Pancreas (tissue), 10 donors: Measurements from ENCODE around the gene ITPRIPL1. TPM values are rescaled to one million over a fixed set of nuclear protein-coding genes. Genes with fewer than 3 reads are reported as not detected.

Experiments used
- ATAC-seq, 4 donors: fragments of 200-7000 bp; cut with Tn5 transposase; one replicate each; pipeline versions ENCODE4 v1.8.0 to v1.9.1; 2020; ENCODE audit warnings: mild to moderate bottlenecking in 4 of 4, moderate library complexity in 4 of 4
- DNase-seq, 6 donors: peaks; one replicate each; pipeline ENCODE4 v3.0.0-alpha.2; 2020
- FAIRE-seq: peaks from 2 replicates; lab custom pipeline; 2012; peaks lifted over from hg19 to GRCh38; lab: Jason Lieb, UNC
- H3K27ac ChIP-seq, 4 donors: fragments of 200-600 bp; sonication (generic); 1 replicate in 3 of 4; 2 replicates in 1 of 4; pipeline versions ENCODE4 v1.5.0 to v1.8.0; 2020
- H3K27me3 ChIP-seq, 4 donors: fragments of 200-600 bp; one replicate each; pipeline ENCODE4 v1.8.0; 2021
- H3K36me3 ChIP-seq, 3 donors: fragments of 200-600 bp; sonication (generic) in 1 of 3; one replicate each; pipeline versions ENCODE4 v1.5.0 to v1.8.0; 2020 to 2021
- H3K4me1 ChIP-seq, 3 donors: fragments of 200-600 bp; one replicate each; pipeline ENCODE4 v1.8.0; 2021
- H3K4me3 ChIP-seq, 4 donors: fragments of 200-600 bp; sonication (generic) in 2 of 4; one replicate each; pipeline versions ENCODE4 v1.5.0 to v1.8.0; 2020 to 2021
- H3K9me3 ChIP-seq, 4 donors: fragments of 200-600 bp; one replicate each; pipeline ENCODE4 v1.8.0; 2021
- CTCF ChIP-seq, 4 donors: fragments of 200-600 bp; sonication (generic) in 3 of 4; IDR thresholded peaks; one replicate each; pipeline versions ENCODE4 v1.5.0 to v1.8.0; 2021; ENCODE audit warnings: antibody characterized with exemption in 4 of 4
- WGBS, 2 donors: extraction: QIAGEN DNeasy Blood & Tissue Kit; methylation state at CpG; one replicate each; pipeline ENCODE4 v1.1.7; 2013; 5-methylcytosine and 5-hydroxymethylcytosine counted together
- intact Hi-C, 3 donors: fragments of 100-400 bp; cut with DNase I; formaldehyde crosslinking; loops; one replicate each; pipeline versions ENCODE4 v1.11.1 to v1.14.2; 2022
- polyA plus RNA-seq, 2 donors: library from polyadenylated mRNA; stranded (reverse); fragments of 200-250 nt; gene quantifications; one replicate each; pipeline ENCODE4 v1.2.3, GENCODE V29; 2013
- total RNA-seq, 6 donors: library from RNA; stranded (reverse); fragmentation: NEBNext Ultra II Directional in 4 of 6; extraction: Animal tissue kit (Norgen Biotek cat#: 25700) in 4 of 6; gene quantifications; one replicate each; pipeline versions ENCODE4 v1.2.1 to v1.2.4, GENCODE V29; 2021 to 2023
- donor health status: healthy with polysubstance abuse.
- donor health status: DM: no; HTN: no; CAD: no; lungs with moderate emphysema.
- donor health status: DM: no; HTN: no; CAD: no.
- donor health status: control.
- donor health status: control.
- donor health status: Bipolar disorder and iron deficiency.
- donor health status: DM: yes; HTN: yes; CAD: no.
- donor health status: DM: no; HTN: no; CAD: no.
- donor health status: DM: no; HTN: no; CAD: no.
- donor health status: DM: yes; HTN: yes; CAD: no.

Gene ITPRIPL1
- total and polyA plus RNA-seq, 8 donors: 0.38 to 1.4 (median 0.54) TPM

- intact Hi-C loops: no loop called here
- peak in 1 of 6 donors; percentile 33 for DNase-seq
- H3K4me3 ChIP-seq: no peak overlapping the region
- H3K36me3 ChIP-seq: no peaks in the 10 kb centered on the region
- peak in 3 of 4 donors; percentile 71 to 88 (median 76) for ATAC-seq
- TF ChIP-seq CTCF (IDR thresholded peaks at IDR 0.05): peak in 1 of 4 donors; percentile 16
- H3K27me3 ChIP-seq: no peaks in the 10 kb centered on the region
- H3K27ac ChIP-seq: no peak overlapping the region
- no peaks in the 10 kb centered on the region for H3K4me1 ChIP-seq
- 51 to 71% methylated on average over 2 of the region's 2 CpGs for WGBS, 2 donors
- no peaks in the 10 kb centered on the region for H3K9me3 ChIP-seq
- no peak for FAIRE-seq
Measured at GRCh38 chr2:96359310-96359709, 34.2 kb downstream of the ITPRIPL1 start.

GRCh38 chr2:96359866-96360265, 34.7 kb downstream of the ITPRIPL1 start:
- FAIRE-seq (no peak), ATAC-seq (no peak), DNase-seq (no peak)
- no peak for TF ChIP-seq CTCF (IDR thresholded peaks at IDR 0.05)
- WGBS, 2 donors: 47 to 55% methylated on average over 1 of the region's 1 CpG
- H3K27me3 ChIP-seq: no peaks in the 10 kb centered on the region
- intact Hi-C loops: no loop called here
- no peaks in the 10 kb centered on the region for H3K9me3 ChIP-seq
- no peaks in the 10 kb centered on the region for H3K4me1 ChIP-seq
- no peak overlapping the region for H3K4me3 ChIP-seq
- H3K27ac ChIP-seq: no peak overlapping the region
- H3K36me3 ChIP-seq: no peaks in the 10 kb centered on the region

- H3K9me3 ChIP-seq: no peaks in the 10 kb centered on the region
- H3K4me3 ChIP-seq: no peak overlapping the region
- H3K36me3 ChIP-seq: no peaks in the 10 kb centered on the region
- ATAC-seq (no peak), DNase-seq (no peak), FAIRE-seq (no peak)
- no peaks in the 10 kb centered on the region for H3K4me1 ChIP-seq
- no peaks in the 10 kb centered on the region for H3K27me3 ChIP-seq
- intact Hi-C loops: no loop called here
- no peak for TF ChIP-seq CTCF (IDR thresholded peaks at IDR 0.05)
- WGBS, 2 donors: 83 to 85% methylated on average over 2 of the region's 2 CpGs
- H3K27ac ChIP-seq: no peak overlapping the region
Measured at GRCh38 chr2:96361751-96362150, 36.6 kb downstream of the ITPRIPL1 start.

- WGBS, 2 donors: 61 to 63% methylated on average over 2 of the region's 2 CpGs
- no peak for TF ChIP-seq CTCF (IDR thresholded peaks at IDR 0.05)
- no peaks in the 10 kb centered on the region for H3K9me3 ChIP-seq
- ATAC-seq (peak in 1 of 4 donors; percentile 15), DNase-seq (no peak), FAIRE-seq (no peak)
- intact Hi-C loops: no loop called here
- H3K4me1 ChIP-seq: peaks cover 0 to under 1% (median 0%) of the 10 kb centered on the region in 3 donors
- H3K27me3 ChIP-seq: no peaks in the 10 kb centered on the region
- no peak overlapping the region for H3K4me3 ChIP-seq
- H3K27ac ChIP-seq: no peak overlapping the region
- H3K36me3 ChIP-seq: no peaks in the 10 kb centered on the region
Measured at GRCh38 chr2:96369186-96369585, 44.1 kb downstream of the ITPRIPL1 start.

GRCh38 chr2:96374211-96374951, 49.3 kb downstream of the ITPRIPL1 start:
- Histone ChIP-seq H3K36me3 (no peaks in the 10 kb centered on the region), H3K4me1 (peaks cover 0 to 7% (median 5%) of the 10 kb centered on the region in 3 donors), H3K27ac (peak overlapping the region in 1 of 4 donors; percentile 5), H3K4me3 (no peak overlapping the region), H3K9me3 (no peaks in the 10 kb centered on the region), H3K27me3 (no peaks in the 10 kb centered on the region)
- FAIRE-seq: no peak
- intact Hi-C loops: no loop called here
- peak; percentile 74 to 87 (median 82) for ATAC-seq
- peak; percentile 67 to 87 (median 75) for DNase-seq
- TF ChIP-seq CTCF (IDR thresholded peaks at IDR 0.05): no peak
- 2% methylated on average over 2 of the region's 2 CpGs for whole genome bisulfite sequencing, 2 donors
